ENCODE results near the gene TEF.
A peak's percentile ranks its signal among the peaks of the same experiment; 100 is the strongest.

Gene TEF

GRCh38 chr22:41360126-41360525 lies 21.6 kb upstream of the TEF start:
- DNase-seq (ENCODE audit: low read depth): no peak
- no peak for TF ChIP-seq CTCF (conservative IDR thresholded peaks at IDR 0.05; ENCODE audit: low read length)
- no peak overlapping the region for H3K4me3 ChIP-seq (ENCODE audit: low read length)

- no peak overlapping the region for H3K4me3 ChIP-seq (ENCODE audit: low read length)
- no peak for TF ChIP-seq CTCF (conservative IDR thresholded peaks at IDR 0.05; ENCODE audit: low read length)
- no peak for DNase-seq (ENCODE audit: low read depth)
Measured at GRCh38 chr22:41361716-41362310, 19.9 kb upstream of the TEF start.

- TF ChIP-seq CTCF (conservative IDR thresholded peaks at IDR 0.05; ENCODE audit: low read length): no peak
- H3K4me3 ChIP-seq (ENCODE audit: low read length): no peak overlapping the region
- no peak for DNase-seq (ENCODE audit: low read depth)
Measured at GRCh38 chr22:41362615-41363014, 19.1 kb upstream of the TEF start.

- DNase-seq (ENCODE audit: low read depth): no peak
- no peak overlapping the region for H3K4me3 ChIP-seq (ENCODE audit: low read length)
- no peak for TF ChIP-seq CTCF (conservative IDR thresholded peaks at IDR 0.05; ENCODE audit: low read length)
Measured at GRCh38 chr22:41364233-41364632, 17.5 kb upstream of the TEF start.

GRCh38 chr22:41364955-41365354 lies 16.8 kb upstream of the TEF start:
- H3K4me3 ChIP-seq (ENCODE audit: low read length): no peak overlapping the region
- DNase-seq (ENCODE audit: low read depth): no peak
- TF ChIP-seq CTCF (conservative IDR thresholded peaks at IDR 0.05; ENCODE audit: low read length): no peak

- no peak for DNase-seq (ENCODE audit: low read depth)
- TF ChIP-seq CTCF (conservative IDR thresholded peaks at IDR 0.05; ENCODE audit: low read length): no peak
- H3K4me3 ChIP-seq (ENCODE audit: low read length): no peak overlapping the region
Measured at GRCh38 chr22:41365425-41365824, 16.3 kb upstream of the TEF start.

- H3K4me3 ChIP-seq (ENCODE audit: low read length): 0 out of 2 replicates have a peak overlapping the region, but pooled peaks have one; percentile 10
- no peak for DNase-seq (ENCODE audit: low read depth)
- no peak for TF ChIP-seq CTCF (conservative IDR thresholded peaks at IDR 0.05; ENCODE audit: low read length)
Measured at GRCh38 chr22:41366323-41367029, 15.3 kb upstream of the TEF start.
